ENCODE measurements around the gene PELI3.
"Not testable (repeated sequence)": the region's sequence is repeated elsewhere in the genome, so short reads cannot be mapped to it uniquely, and the experiment has no call there.

Gene PELI3

GRCh38 chr11:66466225-66467033 lies at the start of gene PELI3:
Gene PELI3, plus strand, starts transcription at chr11:66466905. Its CDS starts 1,224 bp downstream, at chr11:66468129.
- DNase-seq (ENCODE audit: low read depth in 2 of 2) = peak; percentile 80 to 85

- no peak for DNase-seq (ENCODE audit: low read depth in 2 of 2)
These were observed 49.7 kb upstream of the PELI3 start for GRCh38 chr11:66417000-66417399.

GRCh38 chr11:66418168-66418985 lies 48.3 kb upstream of the PELI3 start:
- peak; percentile 69 to 78 for DNase-seq (ENCODE audit: low read depth in 2 of 2)

GRCh38 chr11:66418986-66419308 lies 47.8 kb upstream of the PELI3 start:
- no peak for DNase-seq (ENCODE audit: low read depth in 2 of 2)

GRCh38 chr11:66419825-66420224 lies 46.9 kb upstream of the PELI3 start:
- no peak for DNase-seq (ENCODE audit: low read depth in 2 of 2)

GRCh38 chr11:66420671-66421476 lies 45.8 kb upstream of the PELI3 start, which contains the start of gene NPAS4:
Gene NPAS4, plus strand, starts transcription at chr11:66421035. Its CDS starts 145 bp downstream, at chr11:66421180.
- no peak for DNase-seq (ENCODE audit: low read depth in 2 of 2)

- peak; percentile 68 to 73 for DNase-seq (ENCODE audit: low read depth in 2 of 2)
These were observed 45.1 kb upstream of the PELI3 start for GRCh38 chr11:66421492-66422205.

GRCh38 chr11:66426314-66426713 lies 40.4 kb upstream of the PELI3 start:
- DNase-seq (ENCODE audit: low read depth in 2 of 2) = no peak

GRCh38 chr11:66428933-66429332 lies 37.8 kb upstream of the PELI3 start:
- no peak for DNase-seq (ENCODE audit: low read depth in 2 of 2)

GRCh38 chr11:66429983-66430602 lies 36.6 kb upstream of the PELI3 start:
- DNase-seq (ENCODE audit: low read depth in 2 of 2) = peak; percentile 45 to 59

GRCh38 chr11:66431287-66431686 lies 35.4 kb upstream of the PELI3 start:
- not testable (repeated sequence) for DNase-seq (ENCODE audit: low read depth in 2 of 2)

- DNase-seq (ENCODE audit: low read depth in 2 of 2) = not testable (repeated sequence)
These were observed 34.8 kb upstream of the PELI3 start for GRCh38 chr11:66431871-66432329.

GRCh38 chr11:66432597-66432996 lies 34.1 kb upstream of the PELI3 start:
- DNase-seq (ENCODE audit: low read depth in 2 of 2) = no peak

GRCh38 chr11:66437979-66438503 lies 28.7 kb upstream of the PELI3 start:
- no peak for DNase-seq (ENCODE audit: low read depth in 2 of 2)

GRCh38 chr11:66438504-66439466 lies 27.9 kb upstream of the PELI3 start, which contains the start of gene MRPL11:
Gene MRPL11, minus strand, starts transcription at chr11:66438848. Its CDS starts 94 bp downstream, at chr11:66438754.
- DNase-seq (ENCODE audit: low read depth in 2 of 2) = peak; percentile 73 to 79

- not testable (repeated sequence) for DNase-seq (ENCODE audit: low read depth in 2 of 2)
These were observed 26.4 kb upstream of the PELI3 start for GRCh38 chr11:66440101-66440939.

- DNase-seq (ENCODE audit: low read depth in 2 of 2) = not testable (repeated sequence)
These were observed 25.8 kb upstream of the PELI3 start for GRCh38 chr11:66440940-66441282.

GRCh38 chr11:66443602-66444001 lies 23.1 kb upstream of the PELI3 start:
- no peak for DNase-seq (ENCODE audit: low read depth in 2 of 2)
